ENCODE data around the gene ZNF140.
A peak's percentile ranks its signal among the peaks of the same experiment; 100 is the strongest.

ZNF140 gene

DNA sequence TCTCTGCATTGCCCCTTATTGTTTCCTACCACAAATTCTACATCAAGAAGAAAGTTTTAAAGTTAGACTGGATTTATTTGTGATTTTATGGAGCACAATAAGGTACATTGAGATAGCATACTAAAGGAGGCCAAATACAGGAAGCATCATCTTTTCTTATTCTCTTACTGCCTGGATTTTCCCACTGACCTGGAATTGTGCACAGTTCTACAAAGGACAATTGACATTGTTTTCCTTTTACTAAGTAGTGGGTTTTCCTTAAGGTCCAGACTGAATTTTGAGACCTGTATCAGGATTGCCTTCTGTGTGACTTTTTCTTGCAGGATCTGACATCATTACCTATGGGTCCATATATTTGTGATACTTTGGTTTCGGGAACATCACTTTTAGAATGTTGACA, 18.8 kb upstream of the ZNF140 start:
- H3K4me3 ChIP-seq (ENCODE audit: low read depth, low read length): no peak overlapping the region
- no peak for DNase-seq (ENCODE audit: low read depth)
- TF ChIP-seq, protein P1, sequence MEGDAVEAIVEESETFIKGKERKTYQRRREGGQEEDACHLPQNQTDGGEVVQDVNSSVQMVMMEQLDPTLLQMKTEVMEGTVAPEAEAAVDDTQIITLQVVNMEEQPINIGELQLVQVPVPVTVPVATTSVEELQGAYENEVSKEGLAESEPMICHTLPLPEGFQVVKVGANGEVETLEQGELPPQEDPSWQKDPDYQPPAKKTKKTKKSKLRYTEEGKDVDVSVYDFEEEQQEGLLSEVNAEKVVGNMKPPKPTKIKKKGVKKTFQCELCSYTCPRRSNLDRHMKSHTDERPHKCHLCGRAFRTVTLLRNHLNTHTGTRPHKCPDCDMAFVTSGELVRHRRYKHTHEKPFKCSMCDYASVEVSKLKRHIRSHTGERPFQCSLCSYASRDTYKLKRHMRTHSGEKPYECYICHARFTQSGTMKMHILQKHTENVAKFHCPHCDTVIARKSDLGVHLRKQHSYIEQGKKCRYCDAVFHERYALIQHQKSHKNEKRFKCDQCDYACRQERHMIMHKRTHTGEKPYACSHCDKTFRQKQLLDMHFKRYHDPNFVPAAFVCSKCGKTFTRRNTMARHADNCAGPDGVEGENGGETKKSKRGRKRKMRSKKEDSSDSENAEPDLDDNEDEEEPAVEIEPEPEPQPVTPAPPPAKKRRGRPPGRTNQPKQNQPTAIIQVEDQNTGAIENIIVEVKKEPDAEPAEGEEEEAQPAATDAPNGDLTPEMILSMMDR (IDR thresholded peaks at IDR 0.05; ENCODE audit: insufficient read depth, low read depth, low read length, missing control alignments): no peak

- DNase-seq (ENCODE audit: low read depth): no peak
- TF ChIP-seq, protein P1 (IDR thresholded peaks at IDR 0.05; ENCODE audit: insufficient read depth, low read depth, low read length, missing control alignments): no peak
- no peak overlapping the region for H3K4me3 ChIP-seq (ENCODE audit: low read depth, low read length)
These were observed 17.2 kb upstream of the ZNF140 start for GRCh38 chr12:133063556-133063955.

- no peak for DNase-seq (ENCODE audit: low read depth)
- TF ChIP-seq, protein P1 (IDR thresholded peaks at IDR 0.05; ENCODE audit: insufficient read depth, low read depth, low read length, missing control alignments): no peak
These were observed 6.9 kb upstream of the ZNF140 start for GRCh38 chr12:133073836-133074235.

GRCh38 chr12:133080026-133080367, 726 bp upstream of the ZNF140 start:
- TF ChIP-seq, protein P1 (IDR thresholded peaks at IDR 0.05; ENCODE audit: insufficient read depth, low read depth, low read length, missing control alignments): no peak
- peak; percentile 99 for DNase-seq (ENCODE audit: low read depth)
- H3K4me3 ChIP-seq (ENCODE audit: low read depth, low read length): peak overlapping the region; percentile 77

More at GRCh38 chr12:133073836-133074235, 6.9 kb upstream of the ZNF140 start:
- H3K4me3 ChIP-seq (ENCODE audit: low read depth, low read length): no peak overlapping the region

- H3K4me3 ChIP-seq (ENCODE audit: low read depth, low read length): peak overlapping the region; percentile 77
- TF ChIP-seq, protein P1 (IDR thresholded peaks at IDR 0.05; ENCODE audit: insufficient read depth, low read depth, low read length, missing control alignments): no peak
- peak; percentile 19 for DNase-seq (ENCODE audit: low read depth)
These were observed 547 bp downstream of the ZNF140 start for GRCh38 chr12:133081159-133081780.

DNA sequence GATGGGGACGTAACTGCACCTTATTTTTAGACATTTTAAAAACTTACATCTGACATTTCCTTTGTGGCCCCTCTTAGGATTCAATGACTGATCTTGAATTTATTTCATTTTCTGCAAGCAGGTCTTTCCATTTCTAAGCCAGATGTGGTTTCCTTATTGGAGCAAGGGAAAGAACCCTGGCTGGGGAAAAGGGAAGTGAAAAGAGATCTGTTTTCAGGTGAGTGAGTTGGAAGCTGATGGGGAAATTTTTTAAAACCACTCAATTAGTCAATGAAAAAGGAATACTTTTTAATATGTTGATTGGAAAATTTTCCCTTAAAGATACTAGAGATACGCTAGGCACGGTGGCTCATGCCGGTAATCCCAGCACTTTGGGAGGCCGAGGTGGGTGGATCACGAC, 2.6 kb downstream of the ZNF140 start:
- H3K4me3 ChIP-seq (ENCODE audit: low read depth, low read length): no peak overlapping the region
- TF ChIP-seq, protein P1 (IDR thresholded peaks at IDR 0.05; ENCODE audit: insufficient read depth, low read depth, low read length, missing control alignments): no peak
- DNase-seq (ENCODE audit: low read depth): no peak

DNA sequence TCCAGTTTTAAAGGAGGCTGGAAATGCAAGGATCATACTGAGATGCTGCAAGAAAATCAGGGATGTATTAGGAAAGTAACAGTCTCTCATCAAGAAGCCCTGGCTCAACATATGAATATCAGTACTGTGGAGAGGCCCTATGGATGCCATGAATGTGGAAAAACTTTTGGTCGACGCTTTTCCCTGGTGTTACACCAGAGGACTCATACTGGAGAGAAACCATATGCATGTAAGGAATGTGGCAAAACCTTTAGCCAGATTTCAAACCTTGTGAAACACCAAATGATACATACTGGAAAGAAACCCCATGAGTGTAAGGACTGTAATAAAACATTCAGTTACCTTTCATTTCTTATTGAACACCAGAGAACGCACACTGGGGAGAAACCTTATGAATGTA, 24.9 kb downstream of the ZNF140 start:
- TF ChIP-seq, protein P1 (IDR thresholded peaks at IDR 0.05; ENCODE audit: insufficient read depth, low read depth, low read length, missing control alignments): no peak
- no peak for DNase-seq (ENCODE audit: low read depth)

More for the DNA sequence above, 24.9 kb downstream of the ZNF140 start:
- H3K4me3 ChIP-seq (ENCODE audit: low read depth, low read length): no peak overlapping the region

All from GM12865 (cell line).